ENCODE data around the gene LHX2.

- TF ChIP-seq CTCF (IDR thresholded peaks at IDR 0.05), result no peak
- TF ChIP-seq POLR2A (IDR thresholded peaks at IDR 0.05), result no peak
These were observed 12.5 kb downstream of the LHX2 start for GRCh38 chr9:124024107-124024506.
